IPS-15b (cell line): ENCODE measurements around the gene BRSK2.

ENCODE experiments used
- H3K27me3 ChIP-seq: one replicate; pipeline ENCODE4 v1.6.1; 2013; ENCODE audit warnings: low read length; ENCODE audit not compliant: control insufficient read depth, insufficient read depth
- H3K36me3 ChIP-seq: one replicate; pipeline ENCODE4 v1.6.1; 2013; ENCODE audit warnings: low read length; ENCODE audit not compliant: control insufficient read depth, insufficient read depth
- H3K4me1 ChIP-seq: one replicate; pipeline ENCODE4 v1.6.1; 2013; ENCODE audit warnings: mild to moderate bottlenecking, low read length; ENCODE audit not compliant: control insufficient read depth, insufficient read depth
- H3K4me3 ChIP-seq: one replicate; pipeline ENCODE4 v1.5.1; 2013; ENCODE audit warnings: low read depth, low read length
- H3K9ac ChIP-seq: one replicate; pipeline ENCODE4 v1.6.1; 2013; ENCODE audit warnings: low read depth, mild to moderate bottlenecking, low read length
- H3K9me3 ChIP-seq: one replicate; pipeline ENCODE4 v1.6.1; 2013; ENCODE audit warnings: mild to moderate bottlenecking, low read length; ENCODE audit not compliant: control insufficient read depth, insufficient read depth

Gene BRSK2

DNA sequence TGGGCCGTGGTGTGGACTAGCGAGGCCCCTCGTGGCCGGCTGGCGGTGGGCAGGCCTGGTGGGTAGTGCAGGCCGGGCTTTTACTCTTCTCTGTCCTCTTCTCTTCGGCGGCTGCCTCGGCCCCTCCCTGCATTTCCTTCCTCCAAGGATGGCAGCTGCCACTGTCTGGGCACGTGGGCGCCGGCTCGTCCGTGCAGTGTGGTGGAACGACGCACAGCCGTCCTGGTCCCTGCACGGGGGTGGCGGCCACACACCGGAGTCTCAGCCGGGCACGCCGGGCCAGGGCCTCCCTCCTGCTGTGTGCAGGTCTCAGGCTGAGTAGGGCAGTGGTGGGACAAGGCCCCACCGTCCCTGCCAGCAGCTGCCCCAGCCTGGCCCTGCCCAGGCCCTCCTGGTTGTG lies 59.1 kb downstream of the BRSK2 start:
- Histone ChIP-seq H3K4me1 (no peaks in the 10 kb centered on the region), H3K4me3 (no peak overlapping the region), H3K27me3 (no peaks in the 10 kb centered on the region), H3K9ac (no peak overlapping the region), H3K9me3 (no peaks in the 10 kb centered on the region), H3K36me3 (peaks cover 11% of the 10 kb centered on the region)

DNA sequence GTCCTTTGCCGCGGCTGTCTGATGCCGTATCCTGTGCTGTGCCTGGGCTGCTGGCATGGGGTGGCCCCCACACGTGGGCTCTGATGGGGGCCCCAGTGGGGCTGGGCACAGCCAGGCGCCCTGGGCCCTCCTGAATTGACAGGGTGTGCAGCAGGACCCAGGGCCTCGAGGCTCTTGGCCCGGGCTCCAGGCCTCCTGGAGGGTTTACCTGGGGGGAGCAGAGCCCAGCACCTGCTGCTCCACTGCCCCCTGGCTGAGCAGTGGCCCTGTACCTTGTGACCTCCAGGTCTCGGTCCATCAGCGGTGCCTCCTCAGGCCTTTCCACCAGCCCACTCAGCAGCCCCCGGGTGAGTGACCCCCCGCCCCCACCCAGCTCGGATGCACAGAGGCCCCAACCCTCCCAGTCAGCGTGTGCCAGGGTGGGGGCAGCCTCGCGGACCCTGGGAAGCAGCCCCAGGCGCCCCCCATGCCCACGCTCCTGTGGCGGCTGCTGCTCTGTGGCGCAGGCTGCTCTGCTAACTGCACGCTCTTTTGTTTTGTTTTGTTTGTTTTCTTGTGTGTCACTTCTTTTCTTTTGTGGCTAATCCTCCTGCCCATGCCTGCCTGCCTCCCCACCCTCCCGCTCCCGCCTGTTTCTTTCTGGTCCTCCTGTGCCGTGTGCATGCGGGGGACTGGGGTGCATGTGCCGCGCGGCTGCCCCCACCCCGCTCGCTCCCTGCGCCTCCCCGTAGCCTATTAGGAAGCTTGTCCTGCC lies 59.9 kb downstream of the BRSK2 start:
- peaks cover 17% of the 10 kb centered on the region for H3K36me3 ChIP-seq
- H3K9me3 ChIP-seq = no peaks in the 10 kb centered on the region
- H3K4me3 ChIP-seq = no peak overlapping the region
- H3K4me1 ChIP-seq = no peaks in the 10 kb centered on the region
- H3K27me3 ChIP-seq = no peaks in the 10 kb centered on the region
- no peak overlapping the region for H3K9ac ChIP-seq

DNA sequence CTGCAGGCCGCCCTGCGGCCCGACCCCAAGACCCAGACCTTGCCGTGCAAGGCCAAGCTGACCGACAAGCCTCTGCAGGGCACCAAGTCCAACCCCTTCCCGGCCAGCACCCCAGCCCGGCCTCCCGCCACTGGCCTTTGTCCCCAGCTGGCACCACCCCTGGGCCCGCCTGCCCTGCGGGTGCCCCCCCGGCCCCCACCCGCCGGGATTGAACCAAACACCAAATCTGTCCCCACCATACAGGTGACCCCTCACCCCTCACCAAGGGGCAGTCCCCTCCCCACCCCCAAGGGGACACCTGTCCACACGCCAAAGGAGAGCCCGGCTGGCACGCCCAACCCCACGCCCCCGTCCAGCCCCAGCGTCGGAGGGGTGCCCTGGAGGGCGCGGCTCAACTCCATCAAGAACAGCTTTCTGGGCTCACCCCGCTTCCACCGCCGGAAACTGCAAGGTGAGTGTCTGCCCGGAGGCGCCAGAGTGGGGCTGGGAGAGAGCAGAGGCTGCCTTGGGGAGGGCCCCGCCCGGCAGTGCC lies 60.7 kb downstream of the BRSK2 start:
- H3K36me3 ChIP-seq = peaks cover 19% of the 10 kb centered on the region
- H3K27me3 ChIP-seq = no peaks in the 10 kb centered on the region
- H3K4me1 ChIP-seq = no peaks in the 10 kb centered on the region
- H3K4me3 ChIP-seq = no peak overlapping the region
- H3K9me3 ChIP-seq = no peaks in the 10 kb centered on the region
- H3K9ac ChIP-seq = no peak overlapping the region

- H3K4me3 ChIP-seq = no peak overlapping the region
- peaks cover 16% of the 10 kb centered on the region for H3K36me3 ChIP-seq
- no peaks in the 10 kb centered on the region for H3K27me3 ChIP-seq
- no peaks in the 10 kb centered on the region for H3K9me3 ChIP-seq
- H3K4me1 ChIP-seq = no peaks in the 10 kb centered on the region
- H3K9ac ChIP-seq = no peak overlapping the region
Measured at GRCh38 chr11:1450949-1451710, 61.4 kb downstream of the BRSK2 start.

- H3K9me3 ChIP-seq = no peaks in the 10 kb centered on the region
- H3K27me3 ChIP-seq = no peaks in the 10 kb centered on the region
- H3K9ac ChIP-seq = no peak overlapping the region
- H3K36me3 ChIP-seq = peaks cover 21% of the 10 kb centered on the region
- no peak overlapping the region for H3K4me3 ChIP-seq
- H3K4me1 ChIP-seq = no peaks in the 10 kb centered on the region
Measured at GRCh38 chr11:1451781-1452470, 62.2 kb downstream of the BRSK2 start.

- Histone ChIP-seq H3K9ac (no peak overlapping the region), H3K9me3 (no peaks in the 10 kb centered on the region), H3K36me3 (peaks cover 21% of the 10 kb centered on the region), H3K4me3 (no peak overlapping the region), H3K4me1 (no peaks in the 10 kb centered on the region), H3K27me3 (no peaks in the 10 kb centered on the region)
Measured at GRCh38 chr11:1452744-1453143, 63.0 kb downstream of the BRSK2 start.

DNA sequence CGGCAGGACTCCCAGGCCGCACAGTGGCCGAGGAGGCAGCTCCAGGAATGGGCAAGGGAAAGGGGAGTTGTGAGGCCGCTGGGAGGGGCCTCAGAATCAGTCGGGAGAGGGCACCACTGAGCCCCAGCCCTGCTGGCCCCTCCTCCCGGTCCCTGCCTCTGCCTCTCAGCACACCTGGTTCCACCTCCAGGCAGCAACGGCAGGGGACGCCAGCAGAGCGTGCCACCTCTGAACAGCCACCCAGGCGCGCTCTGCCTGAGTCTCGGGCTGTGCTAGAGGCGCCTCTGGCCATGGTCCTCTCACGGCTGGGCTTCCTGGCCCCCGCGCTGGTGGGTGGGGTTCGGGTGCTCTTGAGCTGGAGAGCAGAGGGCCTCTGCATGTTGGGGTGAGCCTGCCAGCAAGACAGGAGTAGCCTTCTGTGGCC lies 63.9 kb downstream of the BRSK2 start:
- Histone ChIP-seq H3K9ac (no peak overlapping the region), H3K36me3 (peaks cover 21% of the 10 kb centered on the region), H3K27me3 (no peaks in the 10 kb centered on the region), H3K9me3 (no peaks in the 10 kb centered on the region), H3K4me1 (no peaks in the 10 kb centered on the region), H3K4me3 (no peak overlapping the region)

DNA sequence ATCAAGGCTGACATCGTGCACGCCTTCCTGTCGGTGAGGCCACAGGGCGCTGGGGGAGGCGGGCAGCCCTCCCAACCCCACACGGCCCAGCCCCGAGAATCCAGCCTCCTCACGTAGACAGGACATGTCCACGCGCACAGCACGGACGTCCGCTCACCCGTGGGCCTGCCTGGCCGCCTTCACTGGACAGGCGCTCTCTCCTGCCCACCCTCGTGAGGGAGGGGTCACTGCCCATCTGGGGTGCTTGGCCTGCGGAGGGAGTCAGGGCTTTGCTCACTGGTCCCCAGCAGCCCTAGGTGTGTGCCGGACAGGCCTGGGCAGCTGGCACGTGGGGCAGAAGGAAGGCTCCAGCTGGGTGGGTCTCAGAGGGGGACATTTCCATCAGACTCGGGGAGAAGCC lies 64.8 kb downstream of the BRSK2 start:
- Histone ChIP-seq H3K4me3 (no peak overlapping the region), H3K9ac (no peak overlapping the region), H3K27me3 (no peaks in the 10 kb centered on the region), H3K4me1 (no peaks in the 10 kb centered on the region), H3K36me3 (peaks cover 21% of the 10 kb centered on the region), H3K9me3 (no peaks in the 10 kb centered on the region)

DNA sequence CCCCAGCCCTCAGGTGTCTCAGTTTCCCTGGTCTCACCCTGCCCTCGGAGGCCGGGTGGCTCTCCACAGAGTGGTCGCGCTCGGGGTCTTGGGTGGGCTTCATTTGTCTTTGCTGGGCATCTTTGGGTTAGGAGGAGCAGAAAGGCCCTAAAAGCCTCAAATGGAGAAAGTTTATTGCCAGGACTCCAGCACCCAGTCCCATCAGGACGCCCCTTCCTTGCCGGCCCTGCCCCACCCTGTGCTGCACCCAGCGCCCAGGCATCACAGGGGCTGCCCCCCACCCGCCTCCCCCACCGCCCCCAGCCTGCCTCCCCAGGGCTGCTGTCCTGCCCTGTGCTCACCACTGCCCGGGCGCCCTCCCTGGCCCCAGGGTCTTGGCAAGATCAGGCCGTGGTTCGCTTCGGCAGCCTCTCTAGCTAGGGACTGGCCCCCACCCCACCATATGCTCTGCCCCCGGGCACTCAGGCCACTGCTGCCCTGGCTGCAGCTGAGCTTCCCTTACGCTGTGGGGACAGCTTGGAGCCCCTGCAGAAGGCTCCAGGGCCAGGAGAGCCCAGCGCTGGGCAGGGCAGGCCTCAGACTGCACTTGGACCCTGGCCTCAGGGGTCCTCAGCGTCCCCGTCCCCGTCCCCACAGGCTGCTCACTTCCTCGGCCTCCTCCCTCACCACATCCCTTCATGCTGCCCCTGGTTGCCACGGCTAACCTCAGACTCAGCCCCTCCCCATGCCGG lies 65.5 kb downstream of the BRSK2 start:
- Histone ChIP-seq H3K4me1 (no peaks in the 10 kb centered on the region), H3K9me3 (no peaks in the 10 kb centered on the region), H3K36me3 (peaks cover 21% of the 10 kb centered on the region), H3K9ac (no peak overlapping the region), H3K27me3 (no peaks in the 10 kb centered on the region), H3K4me3 (no peak overlapping the region)

DNA sequence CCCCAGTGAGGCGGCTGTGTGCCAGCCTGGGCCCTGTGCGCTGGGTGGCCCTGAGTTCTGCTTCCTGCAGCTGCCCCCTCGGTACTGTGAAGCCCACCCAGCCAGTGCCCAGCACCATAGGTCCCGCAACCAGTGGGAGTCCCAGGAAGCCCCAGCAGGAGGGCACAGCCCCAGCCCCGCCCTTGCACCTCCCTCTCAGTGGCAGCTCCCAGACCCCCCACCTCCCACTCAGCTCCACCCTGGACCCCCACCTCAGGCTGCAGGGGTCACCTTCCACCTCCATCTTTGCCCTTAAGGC lies 66.0 kb downstream of the BRSK2 start:
- Histone ChIP-seq H3K4me1 (no peaks in the 10 kb centered on the region), H3K9me3 (no peaks in the 10 kb centered on the region), H3K4me3 (no peak overlapping the region), H3K27me3 (no peaks in the 10 kb centered on the region), H3K36me3 (peaks cover 20% of the 10 kb centered on the region), H3K9ac (no peak overlapping the region)

GRCh38 chr11:1456176-1456575 lies 66.4 kb downstream of the BRSK2 start:
- H3K9me3 ChIP-seq = no peaks in the 10 kb centered on the region
- H3K4me3 ChIP-seq = no peak overlapping the region
- H3K4me1 ChIP-seq = no peaks in the 10 kb centered on the region
- H3K27me3 ChIP-seq = no peaks in the 10 kb centered on the region
- no peak overlapping the region for H3K9ac ChIP-seq
- H3K36me3 ChIP-seq = peaks cover 18% of the 10 kb centered on the region
